Stimulated activated CD8-positive, alpha-beta memory T cell treated with anti-CD3 and anti-CD28 coated beads, Interleukin-15, amount 100 ng/mL, for 24 hours (primary cell): ENCODE data around the gene TPRN.

Experiments
- DNase-seq: peaks from one replicate; pipeline ENCODE4 v3.0.0-alpha.2; 2020; ENCODE audit warnings: low read depth

The TPRN gene

GRCh38 chr9:137236238-137236935, 35.8 kb upstream of the TPRN start:
- DNase-seq, result peak; percentile 79

- no peak for DNase-seq
Measured at GRCh38 chr9:137235424-137236237, 35.1 kb upstream of the TPRN start.

- DNase-seq, result no peak
Measured at GRCh38 chr9:137234758-137235423, 34.4 kb upstream of the TPRN start.

- no peak for DNase-seq
Measured at GRCh38 chr9:137234055-137234697, 33.6 kb upstream of the TPRN start.

GRCh38 chr9:137233143-137233980, 32.8 kb upstream of the TPRN start:
- DNase-seq, result no peak

GRCh38 chr9:137232510-137232909, 32.0 kb upstream of the TPRN start:
- no peak for DNase-seq

- no peak for DNase-seq
Measured at GRCh38 chr9:137232101-137232500, 31.6 kb upstream of the TPRN start.

- no peak for DNase-seq
Measured at GRCh38 chr9:137231372-137232039, 31.0 kb upstream of the TPRN start.

GRCh38 chr9:137230705-137231371, 30.3 kb upstream of the TPRN start, which contains the start of gene SLC34A3:
SLC34A3 (plus strand) TSS chr9:137230901; CDS start chr9:137231703, 802 bp downstream.
- no peak for DNase-seq

GRCh38 chr9:137229903-137230704, 29.6 kb upstream of the TPRN start:
- DNase-seq, result no peak

- no peak for DNase-seq
Measured at GRCh38 chr9:137228968-137229896, 28.7 kb upstream of the TPRN start.

GRCh38 chr9:137228506-137228967, 28.0 kb upstream of the TPRN start:
- no peak for DNase-seq

- no peak for DNase-seq
Measured at GRCh38 chr9:137227853-137228505, 27.4 kb upstream of the TPRN start.

GRCh38 chr9:137227054-137227852, 26.7 kb upstream of the TPRN start, which contains the start of gene RNF224:
RNF224 (plus strand) TSS chr9:137227502; CDS start chr9:137228336, 834 bp downstream.
- DNase-seq, result peak; percentile 51

- no peak for DNase-seq
Measured at GRCh38 chr9:137226338-137227053, 26.0 kb upstream of the TPRN start.
